ENCODE data around the gene PEPD. TPM values are rescaled to one million over a fixed set of nuclear protein-coding genes. Genes with fewer than 3 reads are reported as not detected.

PEPD gene
- total and polyA plus RNA-seq, 2 donors (not counting 3 experiments of a cell fraction or from before 2014, with no cell fraction given) = 73.7 to 126 TPM

DNA sequence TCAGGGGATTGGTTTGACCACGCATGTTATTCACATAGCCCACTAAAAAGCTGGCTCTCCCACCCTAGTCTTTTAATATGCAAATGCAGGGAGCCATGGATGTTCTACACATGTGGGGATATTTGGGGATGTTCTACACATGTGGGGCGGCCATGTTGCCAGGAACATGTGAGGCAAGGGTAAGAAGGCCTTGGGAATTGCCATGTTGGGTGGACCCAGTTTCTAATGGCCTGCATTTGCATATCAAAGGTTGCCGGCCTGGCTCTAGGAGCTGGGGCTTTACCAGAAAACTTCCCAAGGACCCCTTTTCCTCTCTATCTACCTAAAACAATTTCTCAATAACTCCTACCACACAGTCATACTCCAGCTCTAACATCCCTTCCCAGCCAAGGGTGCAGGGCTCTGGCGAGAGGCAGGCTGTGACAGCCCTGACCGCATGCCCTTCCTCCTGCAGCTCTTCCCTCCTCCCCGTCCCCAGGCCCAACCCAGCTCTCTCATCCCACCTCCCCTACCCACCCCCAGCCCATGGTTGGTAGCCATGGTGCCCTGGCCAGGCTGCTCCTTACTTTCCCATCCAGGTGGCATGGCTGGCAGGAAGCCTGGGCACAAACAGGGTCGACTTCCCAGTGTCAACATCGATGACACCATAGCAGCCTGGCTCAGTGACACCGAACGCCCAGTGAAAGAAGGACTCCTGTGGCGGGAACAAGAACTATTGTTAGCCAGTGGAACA is 11.0 kb downstream of the PEPD start:
- H3K9me1 ChIP-seq (replicated peaks; ENCODE audit: control insufficient read depth, extremely low read depth, insufficient read depth, low read length) = no peaks in the 10 kb centered on the region
- no peak overlapping the region for H3K4me2 ChIP-seq (ENCODE audit: insufficient read depth, low read length)
- no peaks in the 10 kb centered on the region for H3K9me3 ChIP-seq (replicated peaks; ENCODE audit: control insufficient read depth, insufficient read depth, low read length)
- TF ChIP-seq GATA2 (IDR thresholded peaks at IDR 0.05; ENCODE audit: insufficient read depth, insufficient read length, low read depth, low read length) = no peak
- no peak for TF ChIP-seq JUN (IDR thresholded peaks at IDR 0.05; ENCODE audit: borderline replicate concordance, insufficient read depth, insufficient read length, low read depth)
- TF ChIP-seq MYC (IDR thresholded peaks at IDR 0.05; ENCODE audit: low read depth, low read length) = no peak
- TF ChIP-seq POLR2AphosphoS5 (IDR thresholded peaks at IDR 0.05; ENCODE audit: insufficient read depth, low read depth, low read length) = no peak
- no peak for TF ChIP-seq FOS (IDR thresholded peaks at IDR 0.05; ENCODE audit: borderline replicate concordance, insufficient read depth, low read length)
- TF ChIP-seq POLR2A (IDR thresholded peaks at IDR 0.05; ENCODE audit: low read depth, low read length) = no peak
- TF ChIP-seq, protein P1, sequence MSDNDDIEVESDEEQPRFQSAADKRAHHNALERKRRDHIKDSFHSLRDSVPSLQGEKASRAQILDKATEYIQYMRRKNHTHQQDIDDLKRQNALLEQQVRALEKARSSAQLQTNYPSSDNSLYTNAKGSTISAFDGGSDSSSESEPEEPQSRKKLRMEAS (IDR thresholded peaks at IDR 0.05; ENCODE audit: insufficient read depth, insufficient read length) = no peak
- TF ChIP-seq, protein P2, sequence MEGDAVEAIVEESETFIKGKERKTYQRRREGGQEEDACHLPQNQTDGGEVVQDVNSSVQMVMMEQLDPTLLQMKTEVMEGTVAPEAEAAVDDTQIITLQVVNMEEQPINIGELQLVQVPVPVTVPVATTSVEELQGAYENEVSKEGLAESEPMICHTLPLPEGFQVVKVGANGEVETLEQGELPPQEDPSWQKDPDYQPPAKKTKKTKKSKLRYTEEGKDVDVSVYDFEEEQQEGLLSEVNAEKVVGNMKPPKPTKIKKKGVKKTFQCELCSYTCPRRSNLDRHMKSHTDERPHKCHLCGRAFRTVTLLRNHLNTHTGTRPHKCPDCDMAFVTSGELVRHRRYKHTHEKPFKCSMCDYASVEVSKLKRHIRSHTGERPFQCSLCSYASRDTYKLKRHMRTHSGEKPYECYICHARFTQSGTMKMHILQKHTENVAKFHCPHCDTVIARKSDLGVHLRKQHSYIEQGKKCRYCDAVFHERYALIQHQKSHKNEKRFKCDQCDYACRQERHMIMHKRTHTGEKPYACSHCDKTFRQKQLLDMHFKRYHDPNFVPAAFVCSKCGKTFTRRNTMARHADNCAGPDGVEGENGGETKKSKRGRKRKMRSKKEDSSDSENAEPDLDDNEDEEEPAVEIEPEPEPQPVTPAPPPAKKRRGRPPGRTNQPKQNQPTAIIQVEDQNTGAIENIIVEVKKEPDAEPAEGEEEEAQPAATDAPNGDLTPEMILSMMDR (IDR thresholded peaks at IDR 0.05; ENCODE audit: extremely low read depth in 1 of 2, insufficient read depth in 1 of 2, low read depth in 1 of 2, low read length in 2 of 2) = no peak
- no peak for TF ChIP-seq EZH2 (IDR thresholded peaks at IDR 0.05; ENCODE audit: borderline replicate concordance, low read depth, low read length, severe bottlenecking)
- BruUV-seq (replicated peaks) = no TSS peak
- intact Hi-C loops (cut with micrococcal nuclease) = no loop called here
- DNase-seq (ENCODE audit: low read depth, low spot score) (no peak), FAIRE-seq (no peak)
- ChIA-PET POLR2A (interaction anchor here (0.9 kb wide), 1 partner anchor 11 kb away, joined by 4 read pairs; the partner anchor contains the start of gene PEPD), CTCF (interaction anchor here (1.5 kb wide), 1 partner anchor 9 kb away, joined by 4 read pairs; no protein-coding TSS in a partner anchor)
- H3K27ac ChIP-seq (ENCODE audit: insufficient read depth, low read depth, low read length) = no peak overlapping the region
- peaks cover 0 to 2% of the 10 kb centered on the region in 2 experiments for H3K36me3 ChIP-seq (ENCODE audit: control insufficient read depth in 2 of 2, extremely low read depth in 1 of 2, insufficient read depth in 2 of 2, low read length in 2 of 2)
- peaks cover 3% of the 10 kb centered on the region for H3K79me2 ChIP-seq (ENCODE audit: control insufficient read depth, insufficient read depth, low read length)
- no peaks in the 10 kb centered on the region for H3K27me3 ChIP-seq (ENCODE audit: control insufficient read depth in 2 of 2, insufficient read depth in 2 of 2, low read length in 2 of 2)
- dilution Hi-C loops (cut with MboI; ENCODE audit: extremely low pct_ligation_motif_present, low sequenced_read_pairs) = no loop called here
- H3K9ac ChIP-seq (replicated peaks; ENCODE audit: extremely low read depth, insufficient read depth, low read length) = no peak overlapping the region
- no peak overlapping the region for H3K4me3 ChIP-seq (replicated peaks in 1 of 3; ENCODE audit: insufficient read depth in 1 of 3, low read depth in 1 of 3, low read length in 3 of 3)
- no peaks in the 10 kb centered on the region for H4K20me1 ChIP-seq (replicated peaks; ENCODE audit: control insufficient read depth, extremely low read depth, insufficient read depth, low read length)
- H3K4me1 ChIP-seq (ENCODE audit: control insufficient read depth, extremely low read depth, insufficient read depth, low read length) = peaks cover 10% of the 10 kb centered on the region
- H2AFZ ChIP-seq (ENCODE audit: low read depth, low read length) = no peak overlapping the region
